ENCODE data around the gene ANKS1A. TPM values are rescaled to one million over a fixed set of nuclear protein-coding genes. Genes with fewer than 3 reads are reported as not detected.

ANKS1A gene
- total RNA-seq, 1 experiment from 2014 or later: 21.7 TPM

- peaks cover 57% of the 10 kb centered on the region for H3K36me3 ChIP-seq (ENCODE audit: insufficient read depth, low read length, poor library complexity, severe bottlenecking)
- DNase-seq (ENCODE audit: low spot score): no peak
- BruUV-seq (replicated peaks): no TSS peak
- TF ChIP-seq CTCF (conservative IDR thresholded peaks at IDR 0.05; ENCODE audit: low read depth, low read length) (no peak), EZH2 (IDR thresholded peaks at IDR 0.05; ENCODE audit: borderline replicate concordance, low read depth, low read length, poor library complexity, severe bottlenecking) (no peak)
- no peak overlapping the region for H3K4me3 ChIP-seq (ENCODE audit: low read depth, low read length, poor library complexity, severe bottlenecking)
- POLR2A ChIA-PET (ENCODE audit: low non-redundant PET): interaction anchor here (0.5 kb wide), 1 partner anchor 639 kb away, joined by 3 read pairs; the partner anchor contains the start of gene HMGA1
- H3K9me3 ChIP-seq (ENCODE audit: low read depth, low read length, poor library complexity, severe bottlenecking): no peaks in the 10 kb centered on the region
- no peaks in the 10 kb centered on the region for H3K4me1 ChIP-seq (ENCODE audit: insufficient read depth, low read length, poor library complexity, severe bottlenecking)
- intact Hi-C loops (cut with micrococcal nuclease; ENCODE audit: unreplicated experiment): no loop called here
- CTCF ChIA-PET: no interaction called here
- no peaks in the 10 kb centered on the region for H3K27me3 ChIP-seq (replicated peaks; ENCODE audit: insufficient read depth, low read depth, low read length, poor library complexity)
- H3K27ac ChIP-seq (ENCODE audit: low read depth, low read length, poor library complexity, severe bottlenecking): no peak overlapping the region
Observed at GRCh38 chr6:34875292-34876213, 13.5 kb upstream of the ANKS1A start.

DNA sequence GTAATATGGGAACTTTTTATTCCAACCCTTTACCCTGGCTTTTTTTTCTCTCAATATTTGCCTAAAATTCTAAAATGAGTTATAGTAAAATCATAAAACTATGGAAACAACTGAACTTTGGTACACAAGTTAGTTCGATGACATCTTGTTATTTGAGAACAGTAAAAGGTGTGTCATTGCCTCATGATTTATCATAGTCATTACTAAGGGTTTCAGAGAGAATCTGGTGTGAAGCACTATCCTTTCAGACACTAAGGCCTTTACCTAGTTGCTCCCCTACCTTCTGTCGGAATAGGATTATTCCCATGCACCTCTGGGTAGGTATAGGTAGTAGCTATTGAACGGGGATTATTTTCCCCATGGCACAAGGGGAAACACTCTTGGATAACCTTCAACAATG lies 12.6 kb upstream of the ANKS1A start:
- Histone ChIP-seq H3K4me3 (ENCODE audit: low read depth, low read length, poor library complexity, severe bottlenecking) (no peak overlapping the region), H3K9me3 (ENCODE audit: low read depth, low read length, poor library complexity, severe bottlenecking) (no peaks in the 10 kb centered on the region), H3K36me3 (ENCODE audit: insufficient read depth, low read length, poor library complexity, severe bottlenecking) (peaks cover 52% of the 10 kb centered on the region), H3K4me1 (ENCODE audit: insufficient read depth, low read length, poor library complexity, severe bottlenecking) (no peaks in the 10 kb centered on the region), H3K27ac (ENCODE audit: low read depth, low read length, poor library complexity, severe bottlenecking) (no peak overlapping the region), H3K27me3 (replicated peaks; ENCODE audit: insufficient read depth, low read depth, low read length, poor library complexity) (no peaks in the 10 kb centered on the region)
- intact Hi-C loops (cut with micrococcal nuclease; ENCODE audit: unreplicated experiment): no loop called here
- ChIA-PET CTCF (no interaction called here), POLR2A (ENCODE audit: low non-redundant PET) (no interaction called here)
- no TSS peak for BruUV-seq (replicated peaks)
- no peak for DNase-seq (ENCODE audit: low spot score)
- no peak for TF ChIP-seq CTCF (conservative IDR thresholded peaks at IDR 0.05; ENCODE audit: low read depth, low read length)
- TF ChIP-seq EZH2 (IDR thresholded peaks at IDR 0.05; ENCODE audit: borderline replicate concordance, low read depth, low read length, poor library complexity, severe bottlenecking): no peak

- no peak overlapping the region for H3K4me3 ChIP-seq (ENCODE audit: low read depth, low read length, poor library complexity, severe bottlenecking)
- no TSS peak for BruUV-seq (replicated peaks)
- ChIA-PET POLR2A (ENCODE audit: low non-redundant PET) (no interaction called here), CTCF (no interaction called here)
- H3K4me1 ChIP-seq (ENCODE audit: insufficient read depth, low read length, poor library complexity, severe bottlenecking): no peaks in the 10 kb centered on the region
- H3K9me3 ChIP-seq (ENCODE audit: low read depth, low read length, poor library complexity, severe bottlenecking): no peaks in the 10 kb centered on the region
- peaks cover 47% of the 10 kb centered on the region for H3K36me3 ChIP-seq (ENCODE audit: insufficient read depth, low read length, poor library complexity, severe bottlenecking)
- no peak for DNase-seq (ENCODE audit: low spot score)
- H3K27ac ChIP-seq (ENCODE audit: low read depth, low read length, poor library complexity, severe bottlenecking): no peak overlapping the region
- no peak for TF ChIP-seq EZH2 (IDR thresholded peaks at IDR 0.05; ENCODE audit: borderline replicate concordance, low read depth, low read length, poor library complexity, severe bottlenecking)
- no peak for TF ChIP-seq CTCF (conservative IDR thresholded peaks at IDR 0.05; ENCODE audit: low read depth, low read length)
- H3K27me3 ChIP-seq (replicated peaks; ENCODE audit: insufficient read depth, low read depth, low read length, poor library complexity): no peaks in the 10 kb centered on the region
- intact Hi-C loops (cut with micrococcal nuclease; ENCODE audit: unreplicated experiment): no loop called here
Observed at GRCh38 chr6:34877259-34877658, 11.8 kb upstream of the ANKS1A start.
